GM21515 (cell line): ENCODE data around the gene FAM78B.

Source experiments
- ATAC-seq: cut with Tn5 transposase; IDR thresholded peaks from one replicate; pipeline ENCODE4 v1.9.1; 2021; ENCODE audit not compliant: unreplicated experiment

The FAM78B gene

DNA sequence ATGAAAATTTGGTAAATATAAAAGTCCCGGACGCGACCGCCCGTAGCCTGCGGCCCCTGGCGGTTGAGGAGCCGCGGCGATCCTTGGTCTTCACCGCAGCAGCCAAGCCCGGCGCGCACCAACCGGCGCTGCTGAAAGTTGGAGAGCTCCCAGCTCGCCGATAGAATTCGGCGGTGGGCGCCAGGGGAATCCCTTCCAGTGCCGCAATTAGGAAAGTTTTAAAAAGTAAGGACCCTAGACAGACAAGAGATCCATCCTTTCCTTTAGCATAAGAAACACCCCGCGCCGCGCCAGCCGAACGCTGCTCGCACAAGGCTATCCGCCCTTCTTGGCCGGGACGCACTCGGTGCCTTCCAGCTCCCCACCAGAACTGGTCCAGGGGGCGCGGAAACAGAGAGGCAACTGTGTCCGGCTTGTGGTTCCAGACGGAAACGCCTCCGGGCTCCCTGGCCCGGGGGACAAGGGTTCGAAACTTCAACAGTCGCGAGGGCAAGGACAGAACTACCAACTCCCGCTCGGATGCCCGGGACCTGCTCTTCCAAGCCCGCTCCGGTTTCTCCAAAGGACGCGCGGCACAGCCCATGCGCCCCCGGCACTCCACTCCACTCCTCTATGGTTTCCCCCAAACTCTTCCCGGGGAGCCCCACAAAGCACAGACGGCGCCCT, 1.7 kb downstream of the FAM78B start:
- no peak for ATAC-seq

DNA sequence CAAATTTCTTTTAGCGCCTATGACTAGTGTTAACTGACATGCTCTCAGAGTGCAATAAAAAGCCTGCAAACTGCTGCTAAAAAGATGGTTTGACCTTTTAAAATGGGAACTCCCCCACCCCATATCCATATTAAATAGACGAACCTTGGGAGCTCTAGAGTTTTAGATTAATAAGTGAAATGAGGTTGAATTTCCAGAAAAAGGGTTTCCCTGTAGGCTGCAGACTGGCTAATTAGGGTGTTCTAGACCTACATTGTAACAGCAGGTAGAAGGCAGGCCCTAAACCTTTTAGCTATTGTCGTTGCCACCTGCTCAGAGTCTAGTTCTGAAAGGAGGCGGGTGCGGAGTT, 2.2 kb downstream of the FAM78B start:
- no peak for ATAC-seq

DNA sequence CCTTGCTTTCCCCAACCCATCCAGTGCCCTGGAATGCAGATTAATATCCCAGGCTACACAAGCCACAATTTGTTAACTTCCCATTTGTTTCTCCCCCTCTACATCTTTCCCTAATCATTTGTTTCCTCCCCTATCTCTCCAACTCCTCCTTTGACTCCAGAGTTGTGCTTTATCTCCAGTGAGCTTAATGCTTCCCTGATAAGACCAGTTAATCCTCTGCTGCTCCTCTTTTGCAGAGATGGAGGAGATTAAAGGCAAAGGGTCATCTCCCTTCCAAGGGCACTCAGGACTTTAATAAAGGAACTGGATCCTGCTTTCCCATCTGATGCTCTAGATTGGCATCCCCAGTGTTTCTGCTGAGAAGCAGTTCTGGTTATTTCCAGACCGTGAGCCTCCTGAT, 7.1 kb downstream of the FAM78B start:
- ATAC-seq: no peak

DNA sequence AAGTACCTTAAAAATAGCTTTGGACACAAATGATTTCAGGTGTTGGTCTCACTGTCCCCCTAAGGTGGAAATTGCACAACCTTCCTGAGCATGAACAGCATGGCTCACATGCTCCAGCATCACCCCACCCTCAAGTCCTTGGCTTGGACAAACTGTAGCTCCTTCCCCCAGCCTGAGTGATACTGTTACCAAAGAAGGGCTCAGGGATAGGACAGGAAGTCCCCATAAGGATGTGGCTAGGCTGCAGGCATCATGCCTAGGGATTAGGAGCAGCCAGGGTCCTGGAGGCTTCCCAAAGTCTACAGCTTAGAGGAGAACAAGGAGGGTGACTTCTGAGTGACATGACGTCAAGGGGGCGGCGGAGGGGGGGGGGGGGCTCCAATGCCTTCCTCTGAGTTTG, 10.1 kb downstream of the FAM78B start:
- ATAC-seq: no peak

DNA sequence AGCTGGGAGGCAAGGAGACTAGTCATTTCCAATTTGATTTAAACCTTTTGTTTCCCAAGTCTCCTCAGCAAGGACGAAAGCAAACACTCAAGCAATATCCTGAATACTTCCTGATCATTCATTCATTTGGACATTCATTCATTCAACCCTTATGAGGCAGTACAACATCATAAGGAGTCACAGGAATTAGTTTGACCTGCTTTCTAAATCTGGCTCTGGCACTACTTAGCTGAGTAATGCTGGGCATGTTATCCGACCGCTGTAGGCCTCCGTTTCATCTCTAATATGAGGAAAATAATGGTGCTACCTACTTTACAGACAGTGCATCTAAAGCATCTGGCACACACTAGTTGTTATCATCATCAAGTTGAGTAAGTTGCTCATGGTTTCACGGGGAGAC, 11.7 kb downstream of the FAM78B start:
- no peak for ATAC-seq

DNA sequence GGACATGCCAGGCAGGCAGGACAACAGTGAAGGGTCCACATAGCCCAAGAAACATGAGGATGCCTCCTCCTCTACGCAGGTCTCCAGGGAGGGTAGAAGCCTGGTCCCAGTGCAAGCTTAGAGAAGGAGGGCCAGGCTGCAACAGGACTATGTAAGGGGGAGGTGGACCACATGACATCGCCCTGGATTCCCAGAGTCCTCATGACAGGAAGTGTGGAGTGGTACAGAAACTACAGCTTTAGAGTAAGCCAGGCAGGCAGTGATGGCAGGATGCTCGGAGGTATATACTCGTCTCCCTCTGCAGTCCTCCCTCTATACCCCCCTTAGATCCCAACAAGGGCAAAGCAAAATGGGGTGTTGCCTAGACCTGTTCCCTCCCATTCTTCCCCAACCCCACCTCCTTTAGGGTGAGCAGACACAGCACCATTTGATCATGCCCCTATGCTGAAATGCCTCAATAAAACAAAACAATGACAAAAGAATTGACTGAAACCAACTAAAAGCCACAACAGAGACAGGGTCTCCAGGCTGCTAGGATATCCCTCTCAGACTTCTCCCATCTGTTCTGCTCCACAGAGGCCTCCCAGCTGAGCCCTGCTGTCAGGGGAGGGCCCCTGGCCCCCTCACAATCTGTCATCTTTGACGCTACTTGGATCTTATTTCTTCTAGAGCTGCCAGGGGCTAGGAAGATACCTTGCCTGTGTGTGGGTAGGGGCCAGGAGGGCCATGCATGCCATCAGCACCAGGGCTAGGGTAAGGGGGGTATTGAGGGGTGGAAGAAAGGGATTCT, 13.1 kb downstream of the FAM78B start:
- ATAC-seq: no peak

DNA sequence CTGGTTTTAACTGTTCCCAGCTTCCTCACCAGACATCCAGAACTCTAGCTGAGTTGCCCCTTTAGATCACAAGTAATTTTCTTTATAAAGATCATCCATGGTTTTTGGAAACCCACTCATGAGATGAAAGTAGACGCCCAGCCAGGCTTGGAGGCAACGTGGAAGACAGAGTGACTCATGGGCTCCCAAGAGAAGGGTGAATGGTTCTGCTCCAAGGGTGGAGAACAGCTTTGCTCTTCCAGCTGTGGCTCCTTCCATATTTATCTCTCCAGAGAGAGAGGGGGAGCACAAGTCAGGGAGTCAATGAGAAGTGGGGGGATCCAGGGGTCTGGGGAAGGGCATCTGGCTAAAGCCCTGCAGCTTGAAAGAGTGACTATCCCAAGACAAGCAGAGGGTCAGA, 13.8 kb downstream of the FAM78B start:
- ATAC-seq: no peak

DNA sequence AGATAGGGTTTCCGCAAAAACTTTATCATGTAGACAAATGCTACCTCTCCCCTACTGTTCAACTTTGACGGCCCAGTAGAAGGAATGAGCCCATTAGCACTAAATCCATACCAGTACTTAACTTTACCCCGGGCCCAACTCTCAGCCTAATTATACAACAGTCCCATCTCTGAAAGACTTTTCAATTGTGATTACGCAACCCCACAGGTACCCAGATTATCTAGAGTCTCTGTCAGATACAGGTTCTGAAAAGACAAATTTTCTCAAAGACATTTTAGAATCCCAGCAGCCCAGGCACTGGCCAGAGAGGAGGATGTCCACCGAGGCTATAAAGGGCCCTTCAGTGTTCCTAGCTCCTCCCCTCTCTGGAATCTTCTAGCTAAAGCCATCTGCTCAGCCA, 15.0 kb downstream of the FAM78B start:
- ATAC-seq: no peak

DNA sequence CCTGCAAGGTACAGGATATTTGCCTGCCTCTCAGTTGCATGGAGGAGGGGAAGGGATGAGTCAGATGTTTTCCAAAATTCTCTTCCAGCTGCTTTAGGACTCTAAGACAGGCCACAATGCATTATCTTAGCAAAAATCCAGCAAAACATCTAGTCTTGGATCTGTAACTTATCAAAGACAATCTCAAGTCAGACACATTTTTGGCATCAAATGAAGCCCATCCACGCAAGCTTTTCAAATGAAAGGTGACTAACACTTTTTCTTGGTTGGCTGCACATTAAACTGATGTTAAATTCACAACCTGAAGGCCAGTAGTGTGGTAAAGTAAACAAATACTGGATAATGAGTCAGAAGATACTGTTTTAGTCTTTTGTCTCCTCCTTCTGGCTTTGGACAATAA, 21.3 kb downstream of the FAM78B start:
- no peak for ATAC-seq

DNA sequence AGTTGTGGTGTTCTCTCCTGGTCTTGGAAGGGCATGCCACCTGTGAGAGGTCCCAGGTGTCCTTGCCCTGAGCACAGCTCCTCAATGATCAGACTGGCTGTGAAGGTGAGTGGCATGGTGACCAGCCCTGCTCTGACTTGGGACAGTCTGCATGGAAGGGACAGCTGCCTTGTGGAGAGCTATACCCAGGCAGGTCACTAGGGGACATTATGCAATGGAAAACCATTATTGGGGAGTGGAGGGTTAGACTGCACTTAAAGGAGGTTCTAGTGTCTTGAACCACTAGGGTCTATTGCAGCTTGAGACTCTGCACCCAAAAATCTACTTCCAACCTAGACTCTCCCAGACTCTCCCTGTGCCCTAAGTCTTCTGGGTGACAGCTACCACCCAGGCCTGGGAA, 24.8 kb downstream of the FAM78B start:
- ATAC-seq: no peak

DNA sequence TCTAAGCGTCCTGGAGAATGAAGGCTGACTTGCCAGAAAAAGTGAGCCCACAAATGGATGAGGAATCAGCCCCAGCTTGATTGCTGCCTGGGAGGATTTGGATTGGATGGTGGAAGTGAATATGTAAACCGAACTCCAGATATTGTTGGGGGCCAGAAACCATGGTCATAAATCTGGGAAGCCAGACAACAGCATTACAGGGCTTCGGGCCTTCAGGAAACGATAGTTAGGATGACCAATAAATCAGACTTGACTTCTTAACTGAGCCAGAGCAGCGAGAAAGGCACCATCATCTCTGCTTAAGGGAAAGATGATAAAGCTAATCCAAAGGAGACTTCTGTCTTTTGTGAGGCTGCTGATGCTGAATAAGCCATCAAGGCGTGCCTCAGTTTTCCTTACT, 26.6 kb downstream of the FAM78B start:
- ATAC-seq: no peak

DNA sequence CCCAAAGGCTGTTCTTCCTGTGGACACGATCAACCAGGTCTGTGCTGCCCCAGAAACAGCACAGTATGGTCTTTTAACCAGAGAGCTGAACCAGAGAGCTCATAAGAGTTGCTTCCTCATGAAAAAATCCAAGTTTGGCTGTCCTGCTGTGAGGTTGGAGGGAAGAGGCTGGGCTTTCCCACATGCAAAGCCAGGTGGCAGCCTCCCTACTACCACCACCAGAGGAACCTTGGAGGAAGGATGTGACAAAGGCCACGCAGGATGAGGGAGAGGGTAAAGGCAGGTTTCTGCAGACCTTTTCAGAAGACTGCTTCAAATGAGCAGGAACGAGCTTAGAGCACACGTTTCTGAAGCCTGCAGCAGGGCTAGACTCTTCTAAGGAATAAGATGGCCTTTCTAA, 27.1 kb downstream of the FAM78B start:
- no peak for ATAC-seq

DNA sequence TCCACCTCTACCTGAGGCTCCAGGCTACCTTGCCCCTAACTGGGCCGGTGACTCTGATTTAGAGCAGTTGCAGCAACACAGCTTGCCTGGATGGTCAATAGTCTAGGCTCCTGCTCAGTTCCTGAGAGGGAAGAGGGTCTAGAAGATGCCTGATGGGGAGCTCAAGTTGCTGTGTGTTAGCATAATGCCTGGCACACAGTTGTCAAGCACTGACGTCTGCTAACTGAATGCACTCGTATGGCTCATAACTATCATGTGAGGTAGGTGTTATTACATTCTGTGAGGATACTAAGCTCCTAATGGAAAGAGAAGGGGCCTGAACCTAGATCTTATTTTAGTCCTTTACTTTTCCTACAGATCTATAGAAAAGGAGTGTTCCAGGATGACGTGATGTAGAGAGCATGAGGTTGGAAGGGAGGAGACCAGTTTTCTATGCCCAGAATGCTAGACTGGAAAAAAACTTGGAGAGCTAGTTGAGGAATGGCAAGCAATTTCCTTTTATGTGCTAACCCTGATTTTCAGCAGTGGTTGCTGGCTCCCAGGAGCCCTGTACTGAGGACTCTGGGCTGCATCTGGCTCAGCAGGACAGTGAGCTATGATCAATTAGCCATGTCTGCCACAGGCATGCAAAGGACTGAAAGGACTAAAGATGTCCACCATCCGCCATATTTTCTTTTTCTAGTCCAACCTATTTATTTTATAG, 30.0 kb downstream of the FAM78B start:
- ATAC-seq: no peak

DNA sequence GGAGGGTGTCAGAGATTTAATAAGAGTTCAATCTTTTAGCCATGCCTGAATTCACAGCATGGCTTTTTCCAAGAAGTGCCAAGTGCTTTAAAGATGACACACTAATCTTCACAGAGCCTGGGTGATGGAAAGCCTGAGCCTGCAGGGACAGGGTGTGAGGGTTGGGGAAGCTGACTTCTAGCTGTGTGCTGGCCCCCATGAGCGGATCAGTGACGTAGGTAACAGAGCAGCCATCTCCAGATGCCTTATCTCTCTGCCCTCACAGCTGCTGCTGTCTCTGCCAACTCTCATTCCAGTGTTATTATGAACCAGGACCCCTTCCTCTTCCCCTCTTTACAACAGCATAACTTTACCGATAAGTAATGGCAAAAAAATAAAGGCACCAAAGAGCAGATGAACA, 30.6 kb downstream of the FAM78B start:
- ATAC-seq: no peak

DNA sequence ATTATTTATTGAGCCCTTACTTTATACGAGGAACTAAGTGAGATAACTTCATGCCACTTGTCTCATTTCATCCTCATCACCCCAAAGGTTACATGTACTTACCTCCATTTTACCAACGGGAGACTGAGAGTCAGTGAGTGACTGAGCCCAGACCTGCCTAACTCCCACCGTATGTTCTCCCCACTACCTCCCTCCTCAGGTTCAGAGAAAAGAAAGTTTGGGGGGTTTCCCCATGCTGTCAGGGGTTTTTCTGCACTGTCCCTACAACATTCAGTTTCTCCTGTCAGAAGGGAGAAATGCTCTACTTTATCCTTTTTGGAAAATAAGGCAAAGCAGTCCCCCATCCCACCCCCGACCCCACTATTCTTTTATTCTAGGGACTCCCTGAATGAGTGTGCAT, 32.9 kb downstream of the FAM78B start:
- no peak for ATAC-seq

DNA sequence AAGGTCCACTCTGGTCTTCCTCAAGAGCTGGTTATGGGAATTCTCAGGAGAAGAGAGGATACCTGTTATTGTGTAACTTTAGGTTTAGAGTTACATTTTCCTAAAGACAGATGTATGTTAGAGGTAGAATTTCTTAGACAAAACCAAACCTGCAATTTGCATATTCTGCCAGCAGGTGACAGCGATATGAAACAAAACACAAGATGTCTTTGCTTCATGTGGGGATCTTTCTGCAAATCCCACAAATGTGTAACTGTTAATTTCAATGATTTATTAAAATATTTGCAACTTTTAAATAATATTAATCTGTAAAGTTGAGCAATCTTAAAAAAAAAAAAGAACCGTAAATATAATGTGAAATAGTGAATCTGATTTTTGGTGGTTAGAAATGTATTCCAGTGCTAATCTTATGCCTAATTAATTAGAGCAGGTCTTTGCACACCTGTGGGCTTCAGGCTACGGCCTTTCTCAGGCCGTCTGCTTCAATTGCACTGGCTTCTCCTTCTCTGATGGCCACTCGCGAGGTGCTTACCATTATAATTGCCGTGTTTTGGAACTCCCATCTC, 33.4 kb downstream of the FAM78B start:
- ATAC-seq: no peak

DNA sequence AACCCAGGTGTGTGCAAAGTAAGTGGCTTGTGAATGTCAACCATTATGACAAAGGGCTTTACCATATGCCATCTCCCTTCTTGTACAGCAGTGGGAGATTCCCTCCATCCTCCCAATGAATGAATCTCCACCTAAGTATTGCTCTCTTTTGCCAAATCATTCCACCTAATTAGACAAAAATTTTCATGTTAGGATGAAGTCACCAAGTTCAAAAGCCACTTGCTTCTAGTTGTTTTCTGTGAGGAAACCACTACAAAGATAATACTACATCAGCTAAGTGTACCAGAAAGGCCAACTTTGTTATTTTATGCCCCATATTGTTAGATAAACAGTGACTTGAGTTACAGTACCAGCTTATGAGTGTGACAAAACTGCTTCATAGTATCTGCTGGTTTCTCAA, 34.3 kb downstream of the FAM78B start:
- no peak for ATAC-seq

DNA sequence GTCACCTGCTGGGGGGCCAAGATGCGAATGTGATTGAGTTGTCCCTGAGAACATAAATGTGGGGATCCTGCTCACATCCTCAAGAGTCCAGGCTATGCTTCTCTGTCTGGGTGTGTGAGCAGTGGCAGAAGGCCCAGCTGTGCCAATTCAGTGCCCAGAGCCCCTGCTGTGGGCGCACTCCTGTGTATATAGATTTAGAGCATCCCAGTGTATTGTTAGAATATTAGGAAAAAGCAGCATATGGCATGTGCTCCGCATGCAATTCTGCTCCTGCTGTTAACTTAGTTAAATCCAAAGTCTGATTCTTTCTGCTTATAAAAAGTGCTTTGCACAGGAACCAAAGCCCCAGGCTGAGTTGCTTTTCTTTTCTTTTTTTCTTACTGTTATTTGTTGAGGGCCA, 37.8 kb downstream of the FAM78B start:
- ATAC-seq: no peak

DNA sequence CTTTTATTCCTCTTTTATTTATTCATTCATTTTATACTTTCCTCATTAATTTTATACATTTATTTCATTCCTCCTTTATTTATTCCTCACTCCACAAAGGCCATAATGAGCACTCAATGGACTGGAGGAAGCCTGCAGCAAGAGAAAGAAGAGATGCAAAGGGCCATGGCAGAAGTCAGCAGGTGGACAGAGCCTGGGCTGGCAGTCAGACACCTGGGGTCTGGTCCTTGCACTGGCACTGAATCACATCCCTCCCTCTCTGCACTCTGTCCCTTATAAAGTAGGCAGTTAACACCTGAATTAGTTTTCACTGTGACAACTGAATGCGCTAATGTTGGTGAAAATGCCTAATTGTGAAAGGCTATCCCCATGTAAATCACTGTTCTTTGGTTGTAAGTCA, 38.6 kb downstream of the FAM78B start:
- no peak for ATAC-seq

DNA sequence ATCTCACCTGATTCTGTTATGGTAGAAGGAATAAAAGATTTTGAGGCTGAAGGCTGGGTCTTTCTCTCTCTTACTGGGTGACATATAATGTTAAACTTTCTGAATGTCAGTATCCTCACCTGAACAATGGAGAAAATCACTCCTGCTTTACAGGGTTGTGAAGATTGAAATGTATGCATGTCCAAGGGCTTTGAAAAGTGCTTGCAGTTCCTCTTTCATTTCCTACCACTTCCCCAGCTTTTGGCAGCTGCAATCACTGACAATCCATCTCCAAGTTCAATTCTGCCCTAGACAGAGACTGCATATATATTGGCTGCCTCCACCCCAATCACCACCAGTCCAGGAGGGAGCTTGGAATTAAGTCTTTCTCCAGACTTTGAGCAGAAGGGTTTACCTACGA, 39.8 kb downstream of the FAM78B start:
- no peak for ATAC-seq

DNA sequence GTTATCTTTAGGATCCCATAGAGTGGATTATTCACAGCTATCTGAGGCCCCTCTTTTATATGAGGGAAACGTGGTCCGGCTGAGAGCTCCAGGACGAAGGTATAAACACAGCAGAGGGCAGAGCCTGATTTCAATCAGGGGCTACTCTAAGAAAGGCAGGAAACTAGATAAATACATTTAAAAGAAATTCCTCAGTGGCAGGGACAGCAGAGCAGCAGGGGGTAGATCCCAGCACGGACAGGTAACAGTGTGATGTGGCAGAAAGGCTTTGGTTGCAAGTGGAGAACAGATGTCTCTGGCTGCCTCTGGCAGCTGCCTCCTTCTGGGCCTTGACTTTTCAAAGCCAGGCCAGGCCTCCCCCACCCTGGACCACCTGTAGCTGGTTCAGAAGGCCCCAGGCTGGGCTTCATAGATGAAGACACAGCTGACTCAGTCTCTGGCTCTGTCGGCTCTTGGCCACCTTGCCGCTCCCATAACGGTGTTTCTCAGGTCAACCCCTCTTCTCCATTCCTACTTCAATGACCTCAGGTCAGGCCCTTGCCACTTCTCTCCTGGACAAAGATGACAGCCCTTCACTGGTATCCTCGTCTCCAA, 43.8 kb downstream of the FAM78B start:
- no peak for ATAC-seq

DNA sequence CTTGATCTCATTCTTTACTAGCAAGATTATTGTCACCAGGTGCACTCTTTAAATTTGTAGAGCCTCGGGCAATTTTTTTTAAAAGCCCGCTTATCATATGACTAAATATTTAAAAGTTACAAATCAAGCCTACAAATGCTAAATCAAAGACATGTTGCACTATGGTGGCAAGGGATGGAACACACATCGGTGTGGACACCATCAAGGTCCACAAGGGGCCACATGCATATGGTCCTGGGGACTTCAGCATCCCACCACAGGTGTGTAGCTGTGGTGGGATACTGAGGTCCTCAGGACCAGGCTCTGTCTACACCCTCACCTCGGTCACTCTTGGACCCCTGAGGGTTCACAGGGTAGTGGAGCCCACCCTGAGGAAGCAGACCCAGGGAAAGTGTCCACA, 45.8 kb downstream of the FAM78B start:
- ATAC-seq: no peak
